Large intestine (tissue), 3 donors: ENCODE results near the gene FGFR2. TPM values are rescaled to one million over a fixed set of nuclear protein-coding genes. Genes with fewer than 3 reads are reported as not detected.
A peak's percentile ranks its signal among the peaks of the same experiment; 100 is the strongest.

ENCODE experiments used
- DNase-seq, 2 donors: peaks; one replicate each; pipeline versions ENCODE4 v3.0.0 to v3.0.0-alpha.2; 2013
- H3K27ac ChIP-seq: one replicate; pipeline ENCODE4 v1.5.1; 2013; ENCODE audit warnings: low read length
- H3K27me3 ChIP-seq: 2 replicates; pipeline ENCODE4 v1.6.1; 2013; ENCODE audit warnings: low read length; ENCODE audit not compliant: control insufficient read depth, insufficient read depth
- H3K36me3 ChIP-seq: 2 replicates; pipeline ENCODE4 v1.6.1; 2013; ENCODE audit warnings: low read length; ENCODE audit not compliant: control insufficient read depth, insufficient read depth
- H3K4me1 ChIP-seq: one replicate; pipeline ENCODE4 v1.6.1; 2013; ENCODE audit warnings: low read length; ENCODE audit not compliant: control insufficient read depth, insufficient read depth
- H3K4me3 ChIP-seq: one replicate; pipeline ENCODE4 v1.5.1; 2013; ENCODE audit warnings: low read length
- H3K9me3 ChIP-seq: one replicate; pipeline ENCODE4 v1.6.1; 2013; ENCODE audit warnings: mild to moderate bottlenecking, low read depth, low read length, moderate library complexity; ENCODE audit not compliant: control insufficient read depth
- WGBS: methylation state at CpG from one replicate; pipeline ENCODE4 v1.1.5; 2013; ENCODE audit warnings: low lambda C conversion rate; ENCODE audit not compliant: insufficient coverage; 5-methylcytosine and 5-hydroxymethylcytosine counted together
- polyA plus RNA-seq: library from polyadenylated mRNA; unstranded; fragments of 120-200 nt; gene quantifications from one replicate; pipeline ENCODE4 v1.2.1, GENCODE V29; 2013

FGFR2 gene
- polyA plus RNA-seq, 1 donor, result 23.6 TPM

DNA sequence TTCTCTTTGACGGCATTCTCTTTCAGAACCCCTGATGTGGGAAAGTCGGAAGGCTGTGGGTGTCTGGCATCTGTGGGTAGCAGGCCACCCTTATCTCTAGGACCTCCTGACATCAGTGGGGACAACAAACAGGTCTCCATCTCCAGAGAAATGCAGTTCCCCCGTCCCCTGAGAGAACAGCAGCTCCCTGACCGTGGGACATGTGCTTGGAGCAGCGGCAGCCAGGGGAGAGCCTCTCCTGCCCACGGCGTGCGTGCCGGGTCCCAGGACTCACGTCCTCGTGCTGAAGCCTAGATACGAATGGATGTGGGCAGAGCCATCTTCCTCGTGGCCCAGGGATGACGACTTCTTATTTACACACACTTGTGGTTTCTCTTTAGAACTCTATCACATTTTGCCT is 133.0 kb downstream of the FGFR2 start:
- H3K4me3 ChIP-seq, result no peak overlapping the region
- no peak for DNase-seq
- no CpG with 5 or more reads among the region's 14 CpGs for WGBS
- no peaks in the 10 kb centered on the region for H3K9me3 ChIP-seq
- H3K36me3 ChIP-seq, result no peaks in the 10 kb centered on the region
- no peaks in the 10 kb centered on the region for H3K27me3 ChIP-seq
- no peak overlapping the region for H3K27ac ChIP-seq
- no peaks in the 10 kb centered on the region for H3K4me1 ChIP-seq

GRCh38 chr10:121464517-121464916 is 133.7 kb downstream of the FGFR2 start:
- H3K9me3 ChIP-seq, result no peaks in the 10 kb centered on the region
- H3K4me1 ChIP-seq, result no peaks in the 10 kb centered on the region
- no peak overlapping the region for H3K4me3 ChIP-seq
- no peak for DNase-seq
- H3K27ac ChIP-seq, result no peak overlapping the region
- no CpG with 5 or more reads among the region's 2 CpGs for WGBS
- H3K27me3 ChIP-seq, result no peaks in the 10 kb centered on the region
- no peaks in the 10 kb centered on the region for H3K36me3 ChIP-seq

DNA sequence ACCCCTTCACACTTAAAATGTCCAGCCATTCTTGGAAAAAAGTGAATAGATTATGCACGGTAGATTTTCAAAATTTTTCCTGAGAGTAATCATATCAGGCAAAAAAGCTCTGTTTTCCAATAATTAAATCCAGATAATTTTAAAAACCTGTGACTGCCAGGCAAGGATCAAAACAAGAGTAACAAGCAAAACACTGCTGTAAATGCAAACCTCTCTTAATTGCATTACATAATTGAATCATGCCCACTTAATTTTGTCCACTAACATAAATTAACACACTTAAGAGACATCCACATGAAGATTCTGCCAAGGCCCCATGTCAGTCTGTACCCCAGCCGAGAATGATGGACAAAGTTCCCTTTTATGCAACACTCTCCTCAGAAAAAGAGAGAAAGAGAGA is 135.3 kb downstream of the FGFR2 start:
- no peak overlapping the region for H3K27ac ChIP-seq
- WGBS, result 67% methylated on average over 1 of the region's 2 CpGs
- H3K4me3 ChIP-seq, result no peak overlapping the region
- DNase-seq, result no peak
- no peaks in the 10 kb centered on the region for H3K9me3 ChIP-seq
- no peaks in the 10 kb centered on the region for H3K4me1 ChIP-seq
- no peaks in the 10 kb centered on the region for H3K36me3 ChIP-seq
- no peaks in the 10 kb centered on the region for H3K27me3 ChIP-seq

DNA sequence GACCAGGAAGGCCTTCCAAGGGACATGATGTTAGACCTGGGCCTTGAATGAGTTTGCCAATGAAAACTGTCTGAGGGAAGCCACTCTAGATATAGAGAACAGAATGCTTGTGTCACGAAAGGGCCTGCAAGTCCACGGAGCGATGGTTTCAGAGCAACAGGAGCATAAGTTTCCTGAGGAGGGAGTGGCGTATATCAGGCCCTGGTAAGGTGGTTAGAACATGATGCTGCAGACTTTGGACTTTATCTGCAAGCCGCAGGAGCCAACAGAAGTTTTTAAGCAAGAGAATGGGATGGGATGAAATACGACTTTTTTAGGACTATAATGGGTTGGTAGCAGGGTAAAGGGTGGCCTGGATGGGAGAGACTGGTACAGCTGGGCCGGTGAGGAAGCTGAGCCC is 136.0 kb downstream of the FGFR2 start:
- Histone ChIP-seq H3K27me3 (no peaks in the 10 kb centered on the region), H3K27ac (no peak overlapping the region), H3K9me3 (no peaks in the 10 kb centered on the region), H3K4me3 (no peak overlapping the region), H3K4me1 (no peaks in the 10 kb centered on the region), H3K36me3 (no peaks in the 10 kb centered on the region)
- WGBS, result 71% methylated on average over 4 of the region's 7 CpGs
- DNase-seq, result no peak

DNA sequence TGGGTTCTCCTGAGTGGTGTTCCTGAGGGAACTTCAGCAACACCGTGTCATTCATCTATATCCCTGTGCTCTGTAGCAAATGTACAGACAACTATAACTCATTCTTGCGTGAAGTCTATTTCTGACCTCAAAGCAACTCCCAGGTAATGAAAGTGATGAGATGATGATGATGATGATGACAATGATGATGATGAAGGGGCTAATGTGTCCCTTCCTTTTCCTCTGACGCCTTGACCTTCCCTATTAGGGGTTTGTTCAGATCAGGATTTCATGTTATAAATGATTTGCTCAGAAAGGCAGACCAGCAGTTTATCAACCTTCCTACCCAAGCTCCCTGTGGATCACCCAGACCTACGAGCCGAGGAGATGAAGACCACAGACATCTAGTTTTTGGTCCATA is 136.9 kb downstream of the FGFR2 start:
- no peak for DNase-seq
- 100% methylated on average over 1 of the region's 5 CpGs for WGBS
- Histone ChIP-seq H3K27me3 (no peaks in the 10 kb centered on the region), H3K36me3 (no peaks in the 10 kb centered on the region), H3K9me3 (no peaks in the 10 kb centered on the region), H3K4me1 (no peaks in the 10 kb centered on the region), H3K27ac (no peak overlapping the region), H3K4me3 (no peak overlapping the region)

GRCh38 chr10:121460733-121461132 is 137.5 kb downstream of the FGFR2 start:
- Histone ChIP-seq H3K4me3 (no peak overlapping the region), H3K9me3 (no peaks in the 10 kb centered on the region), H3K27me3 (no peaks in the 10 kb centered on the region), H3K36me3 (no peaks in the 10 kb centered on the region), H3K27ac (no peak overlapping the region), H3K4me1 (no peaks in the 10 kb centered on the region)
- WGBS, result no CpG with 5 or more reads among the region's 3 CpGs
- DNase-seq, result no peak

DNA sequence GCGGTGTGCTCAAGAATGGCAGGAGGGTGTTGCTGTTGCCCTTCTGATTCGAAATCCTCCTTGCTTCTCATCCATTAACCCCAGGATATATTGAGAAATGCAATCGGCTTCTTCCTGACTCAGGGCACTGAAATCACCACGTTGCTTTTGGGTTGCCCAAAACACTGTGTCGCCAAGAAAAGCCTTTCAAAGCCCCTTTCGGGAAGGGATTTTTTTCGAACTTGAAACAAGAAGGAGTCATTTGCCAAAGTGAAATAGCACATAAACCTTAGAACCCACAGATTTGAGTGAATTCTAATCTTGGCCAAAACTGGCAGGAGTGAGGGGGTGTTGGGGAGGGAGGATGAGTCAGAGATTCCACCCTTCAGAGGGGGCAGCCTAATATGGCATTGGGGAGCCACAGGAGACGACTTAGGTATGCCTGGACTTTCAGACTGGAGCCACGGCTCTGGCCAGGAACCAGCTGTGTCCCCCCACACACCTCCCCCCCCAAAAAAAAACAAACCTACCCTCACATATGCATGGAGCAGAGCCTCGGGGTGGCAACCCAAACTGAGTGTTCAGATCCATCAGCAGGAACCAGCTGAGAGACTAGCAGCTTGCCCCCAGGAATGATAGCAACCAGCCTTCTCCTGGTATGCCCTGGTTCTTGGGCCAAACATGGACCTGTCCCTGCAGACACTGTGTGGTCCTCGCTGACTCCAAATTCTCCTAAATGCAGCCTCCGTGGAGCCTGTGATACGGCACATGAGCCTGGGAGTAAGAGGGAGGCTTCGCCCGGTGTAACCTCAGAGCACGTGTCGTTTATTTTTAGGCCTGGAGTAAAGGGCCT is 138.4 kb downstream of the FGFR2 start:
- no peak overlapping the region for H3K27ac ChIP-seq
- no peak for DNase-seq
- H3K4me1 ChIP-seq, result peaks cover 8% of the 10 kb centered on the region
- WGBS, result no CpG with 5 or more reads among the region's 17 CpGs
- no peak overlapping the region for H3K4me3 ChIP-seq
- H3K9me3 ChIP-seq, result no peaks in the 10 kb centered on the region
- H3K27me3 ChIP-seq, result no peaks in the 10 kb centered on the region
- H3K36me3 ChIP-seq, result no peaks in the 10 kb centered on the region

DNA sequence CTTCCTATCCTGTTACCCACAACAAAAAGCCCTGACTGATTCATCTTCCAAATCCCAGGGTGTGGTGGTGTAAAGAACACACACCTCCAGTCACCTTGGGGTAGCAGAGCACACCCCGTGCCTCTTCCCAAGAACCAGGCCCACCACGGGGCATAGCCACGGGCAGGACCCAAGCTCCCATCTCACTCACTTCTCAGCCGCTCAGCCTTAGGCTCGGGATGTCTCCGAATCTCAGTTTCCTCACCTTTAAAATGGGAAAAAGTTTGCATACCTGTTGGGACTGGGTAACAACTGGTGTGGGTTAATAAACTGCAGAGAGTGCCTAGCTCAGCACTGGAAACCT is 139.0 kb downstream of the FGFR2 start:
- H3K27me3 ChIP-seq, result no peaks in the 10 kb centered on the region
- no peaks in the 10 kb centered on the region for H3K36me3 ChIP-seq
- H3K4me3 ChIP-seq, result no peak overlapping the region
- no peak overlapping the region for H3K27ac ChIP-seq
- no peaks in the 10 kb centered on the region for H3K9me3 ChIP-seq
- WGBS, result no CpG with 5 or more reads among the region's 6 CpGs
- H3K4me1 ChIP-seq, result peaks cover 11% of the 10 kb centered on the region
- no peak for DNase-seq

DNA sequence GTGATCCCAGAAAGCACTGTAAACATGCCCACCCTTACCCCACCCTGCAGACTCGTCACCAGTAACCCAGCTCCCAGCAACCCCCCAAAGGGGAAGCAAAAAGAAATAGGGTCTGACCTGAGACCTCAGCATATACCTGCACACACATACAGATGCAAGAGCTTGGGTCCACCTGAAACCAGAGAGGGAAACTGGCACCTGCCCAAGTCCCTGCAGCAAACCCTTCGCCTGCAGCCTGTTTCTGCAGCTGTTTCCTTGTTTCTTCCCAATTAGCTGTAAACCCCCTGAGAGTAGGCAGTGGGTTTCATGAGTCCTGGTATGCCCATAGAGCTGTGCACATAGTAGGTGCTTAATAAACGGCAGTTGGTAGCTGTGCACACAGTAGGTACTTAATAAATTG is 140.5 kb downstream of the FGFR2 start:
- Histone ChIP-seq H3K27me3 (no peaks in the 10 kb centered on the region), H3K4me1 (peaks cover 22% of the 10 kb centered on the region), H3K4me3 (no peak overlapping the region), H3K36me3 (no peaks in the 10 kb centered on the region), H3K27ac (no peak overlapping the region), H3K9me3 (no peaks in the 10 kb centered on the region)
- no peak for DNase-seq
- WGBS, result no CpG with 5 or more reads among the region's 3 CpGs

DNA sequence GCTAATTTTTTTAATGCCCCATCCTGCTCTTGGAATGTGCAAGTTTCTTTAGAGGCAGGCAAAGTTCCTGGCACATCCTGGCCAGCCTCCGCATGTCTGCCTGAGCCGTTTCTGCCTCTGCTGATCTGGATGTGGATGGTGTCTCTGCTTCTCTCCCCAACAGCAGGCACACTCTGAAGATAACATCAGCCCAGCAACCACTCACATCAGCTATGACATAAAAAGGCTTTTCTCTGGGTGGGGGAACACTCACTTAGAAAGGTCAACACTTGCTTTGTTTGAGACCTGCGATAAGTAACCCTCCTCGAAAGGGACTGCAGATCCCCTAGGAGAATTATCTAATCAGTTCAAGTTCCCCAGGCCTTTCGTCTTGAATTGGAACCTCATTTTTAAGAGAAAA is 142.9 kb downstream of the FGFR2 start:
- H3K36me3 ChIP-seq, result no peaks in the 10 kb centered on the region
- no peak overlapping the region for H3K4me3 ChIP-seq
- WGBS, result no CpG with 5 or more reads among the region's 5 CpGs
- no peaks in the 10 kb centered on the region for H3K27me3 ChIP-seq
- no peaks in the 10 kb centered on the region for H3K9me3 ChIP-seq
- DNase-seq, result no peak
- peaks cover 34% of the 10 kb centered on the region for H3K4me1 ChIP-seq
- peak overlapping the region; percentile 15 for H3K27ac ChIP-seq

DNA sequence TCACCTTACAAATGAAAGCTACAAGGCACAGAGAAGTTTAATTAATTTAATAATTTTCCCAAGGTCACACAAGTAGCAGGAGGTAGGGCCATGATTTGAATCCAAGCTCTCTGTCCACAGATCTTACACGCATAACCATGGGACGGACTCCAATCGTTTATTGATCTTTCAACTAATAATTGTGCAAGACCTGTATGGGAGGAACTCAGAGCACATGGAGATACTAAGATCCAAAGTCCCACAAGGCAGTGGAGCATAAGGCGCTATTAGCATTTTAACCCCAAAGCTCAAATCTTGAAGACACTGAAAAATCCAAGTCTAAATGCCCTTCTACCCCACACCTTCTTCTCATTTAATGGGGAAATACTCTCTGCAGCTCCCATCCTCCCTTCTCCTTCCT is 143.5 kb downstream of the FGFR2 start:
- Histone ChIP-seq H3K4me1 (peaks cover 39% of the 10 kb centered on the region), H3K9me3 (no peaks in the 10 kb centered on the region), H3K27ac (peak overlapping the region; percentile 15), H3K4me3 (no peak overlapping the region), H3K27me3 (no peaks in the 10 kb centered on the region), H3K36me3 (no peaks in the 10 kb centered on the region)
- WGBS, result no CpG with 5 or more reads among the region's 4 CpGs
- peak in 1 of 2 donors; percentile 60 for DNase-seq
